PC-9 (cell line): ENCODE data around the gene UVRAG.

Experiments
- EZH2 ChIP-seq: fragments of 200-600 bp; sonication (generic); IDR thresholded peaks from 2 replicates; pipeline ENCODE4 v1.8.0; 2017; ENCODE audit warnings: antibody characterized with exemption, low read depth
- TF ChIP-seq, protein P1 (sequence below): fragments of 200-600 bp; sonication (generic); conservative IDR thresholded peaks from 2 replicates; pipeline ENCODE4 v1.6.1; 2017; ENCODE audit warnings: mixed run types, antibody characterized with exemption, mild to moderate bottlenecking, moderate library complexity

DNA sequence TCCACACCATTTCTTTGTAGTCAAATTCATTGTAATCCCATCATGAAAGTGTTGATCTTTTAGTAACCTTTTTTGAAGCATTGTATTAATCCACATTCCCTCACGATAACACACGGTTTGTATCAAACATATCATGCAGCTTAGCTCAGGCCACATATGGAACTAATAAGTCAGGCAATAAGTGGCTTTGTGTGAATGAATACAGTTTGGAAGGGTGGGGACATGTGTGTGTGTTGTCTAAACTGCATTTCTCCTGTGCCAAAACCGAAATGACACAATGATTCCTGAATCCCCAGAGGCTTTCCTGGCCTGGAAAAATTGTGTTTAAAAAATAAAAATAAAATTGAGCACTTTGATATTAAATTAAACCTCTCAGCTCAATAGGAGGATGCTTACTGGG, 293.0 kb downstream of the UVRAG start:
- TF ChIP-seq, protein P1, sequence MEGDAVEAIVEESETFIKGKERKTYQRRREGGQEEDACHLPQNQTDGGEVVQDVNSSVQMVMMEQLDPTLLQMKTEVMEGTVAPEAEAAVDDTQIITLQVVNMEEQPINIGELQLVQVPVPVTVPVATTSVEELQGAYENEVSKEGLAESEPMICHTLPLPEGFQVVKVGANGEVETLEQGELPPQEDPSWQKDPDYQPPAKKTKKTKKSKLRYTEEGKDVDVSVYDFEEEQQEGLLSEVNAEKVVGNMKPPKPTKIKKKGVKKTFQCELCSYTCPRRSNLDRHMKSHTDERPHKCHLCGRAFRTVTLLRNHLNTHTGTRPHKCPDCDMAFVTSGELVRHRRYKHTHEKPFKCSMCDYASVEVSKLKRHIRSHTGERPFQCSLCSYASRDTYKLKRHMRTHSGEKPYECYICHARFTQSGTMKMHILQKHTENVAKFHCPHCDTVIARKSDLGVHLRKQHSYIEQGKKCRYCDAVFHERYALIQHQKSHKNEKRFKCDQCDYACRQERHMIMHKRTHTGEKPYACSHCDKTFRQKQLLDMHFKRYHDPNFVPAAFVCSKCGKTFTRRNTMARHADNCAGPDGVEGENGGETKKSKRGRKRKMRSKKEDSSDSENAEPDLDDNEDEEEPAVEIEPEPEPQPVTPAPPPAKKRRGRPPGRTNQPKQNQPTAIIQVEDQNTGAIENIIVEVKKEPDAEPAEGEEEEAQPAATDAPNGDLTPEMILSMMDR, result no peak
- TF ChIP-seq EZH2, result no peak
